Activated naive CD8-positive, alpha-beta T cell (primary cell): Measurements from ENCODE around the gene GDF2.

Experiments
- H3K27ac Mint-ChIP-seq: one replicate; pipeline ENCODE4 v1.8.0; 2021; ENCODE audit warnings: mixed read lengths
- H3K27me3 Mint-ChIP-seq: one replicate; pipeline ENCODE4 v1.8.0; 2021; ENCODE audit warnings: mixed read lengths
- H3K36me3 Mint-ChIP-seq: one replicate; pipeline ENCODE4 v1.8.0; 2021; ENCODE audit warnings: mixed read lengths
- H3K4me1 Mint-ChIP-seq: one replicate; pipeline ENCODE4 v1.8.0; 2021; ENCODE audit warnings: low read depth, mixed read lengths
- H3K4me3 Mint-ChIP-seq: one replicate; pipeline ENCODE4 v1.8.0; 2021; ENCODE audit warnings: mild to moderate bottlenecking, mixed read lengths
- H3K9me3 Mint-ChIP-seq: one replicate; pipeline ENCODE4 v1.8.0; 2021; ENCODE audit warnings: low read depth, mixed read lengths

GDF2 gene

DNA sequence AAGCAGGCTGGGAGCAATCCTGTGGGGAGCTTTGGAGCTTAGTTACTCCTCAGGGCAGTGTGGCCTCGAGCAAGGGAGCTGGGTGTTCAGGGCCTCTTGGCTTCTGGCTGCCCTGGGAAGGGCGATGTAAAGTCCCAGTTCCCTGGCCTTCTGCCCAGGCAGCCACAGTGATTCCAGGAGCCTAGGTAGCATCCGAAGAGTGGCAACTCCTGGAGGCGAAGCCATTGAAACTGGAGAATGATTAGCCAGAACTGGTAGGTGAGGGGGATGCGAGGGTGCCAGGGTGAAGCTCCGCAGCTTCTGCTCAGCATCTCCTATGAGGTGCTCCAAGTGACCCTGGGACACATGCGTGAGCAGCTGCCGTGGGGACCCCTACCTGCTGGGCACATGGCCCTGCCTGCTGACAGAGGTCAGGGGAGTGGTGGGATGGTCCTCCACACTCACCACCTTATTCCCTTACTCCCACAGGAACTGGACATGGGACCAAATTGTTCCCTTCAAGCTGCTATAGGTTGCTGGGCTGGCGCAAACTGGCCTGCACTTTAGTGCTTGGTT lies 7.8 kb upstream of the GDF2 start:
- H3K4me1 Mint-ChIP-seq = peaks cover 19% of the 10 kb centered on the region

DNA sequence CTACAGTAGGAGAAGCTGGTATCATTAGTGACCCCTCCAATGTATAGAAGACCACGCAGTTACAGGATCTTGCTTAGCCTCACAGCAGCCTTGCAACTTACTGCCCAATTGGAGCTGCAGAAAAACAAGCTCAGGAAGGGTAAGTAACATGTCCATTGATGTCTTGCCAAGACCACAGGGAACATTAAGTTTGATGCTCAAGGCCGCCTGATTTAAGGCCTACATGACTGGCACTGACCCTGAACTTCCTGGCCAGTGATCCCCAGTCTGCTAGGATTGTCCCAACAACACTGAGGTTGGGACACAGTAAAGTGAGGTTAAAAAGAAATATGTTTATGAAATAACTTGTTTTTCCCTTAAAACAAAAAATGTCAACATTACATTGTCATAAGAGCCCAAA lies 6.8 kb upstream of the GDF2 start:
- H3K9me3 Mint-ChIP-seq = no peaks in the 10 kb centered on the region
- no peak overlapping the region for H3K27ac Mint-ChIP-seq
- H3K4me1 Mint-ChIP-seq = peaks cover 18% of the 10 kb centered on the region
- no peaks in the 10 kb centered on the region for H3K27me3 Mint-ChIP-seq
- no peaks in the 10 kb centered on the region for H3K36me3 Mint-ChIP-seq
- no peak overlapping the region for H3K4me3 Mint-ChIP-seq

More for the DNA sequence above, 7.8 kb upstream of the GDF2 start:
- Mint-ChIP-seq H3K36me3 (no peaks in the 10 kb centered on the region), H3K9me3 (no peaks in the 10 kb centered on the region), H3K4me3 (no peak overlapping the region), H3K27me3 (no peaks in the 10 kb centered on the region), H3K27ac (no peak overlapping the region)

DNA sequence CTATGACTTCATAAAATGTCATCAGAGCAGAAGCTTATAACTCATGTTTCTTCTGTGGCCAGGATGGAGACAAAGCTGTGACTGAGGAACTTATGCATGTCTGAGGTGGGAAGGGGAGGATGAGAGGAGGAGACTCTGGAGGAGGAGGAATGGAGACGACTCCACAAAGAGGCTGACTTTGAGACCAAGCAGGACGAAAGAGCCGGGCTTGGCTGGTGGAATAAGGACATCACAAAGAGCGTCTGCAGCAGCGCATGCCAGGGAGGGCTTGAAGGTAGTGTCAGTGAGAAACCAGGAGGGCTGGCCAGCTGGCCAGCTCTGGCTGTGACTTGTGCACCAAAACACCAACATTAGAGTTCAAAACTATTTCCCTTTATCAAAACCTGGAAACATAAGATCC lies 6.1 kb upstream of the GDF2 start:
- Mint-ChIP-seq H3K27me3 (no peaks in the 10 kb centered on the region), H3K4me1 (peaks cover 12% of the 10 kb centered on the region), H3K36me3 (no peaks in the 10 kb centered on the region), H3K27ac (no peak overlapping the region), H3K4me3 (no peak overlapping the region), H3K9me3 (no peaks in the 10 kb centered on the region)

DNA sequence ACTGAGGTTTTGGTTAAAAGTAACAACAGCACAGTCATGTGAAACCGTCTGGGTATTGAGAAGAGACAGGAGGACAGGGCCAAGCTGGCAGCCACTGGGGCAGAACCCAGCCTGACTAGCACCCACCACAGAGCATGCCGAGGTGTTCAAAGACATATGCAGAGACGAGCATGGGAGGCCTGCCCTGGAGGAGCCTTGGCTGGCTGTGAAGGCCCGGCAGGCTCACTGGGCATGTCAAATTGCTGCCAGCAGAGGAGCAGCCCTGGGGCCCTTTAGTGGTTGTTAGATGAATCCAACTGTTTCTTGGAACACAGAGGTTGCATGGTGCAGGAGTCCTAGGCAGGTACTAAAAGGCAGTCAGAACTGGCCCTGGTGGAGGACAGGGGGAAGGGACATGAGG lies 5.0 kb upstream of the GDF2 start:
- peaks cover under 1% of the 10 kb centered on the region for H3K4me1 Mint-ChIP-seq
- H3K27me3 Mint-ChIP-seq = no peaks in the 10 kb centered on the region
- H3K4me3 Mint-ChIP-seq = no peak overlapping the region
- no peak overlapping the region for H3K27ac Mint-ChIP-seq
- no peaks in the 10 kb centered on the region for H3K36me3 Mint-ChIP-seq
- no peaks in the 10 kb centered on the region for H3K9me3 Mint-ChIP-seq

- Mint-ChIP-seq H3K9me3 (no peaks in the 10 kb centered on the region), H3K36me3 (no peaks in the 10 kb centered on the region), H3K4me1 (no peaks in the 10 kb centered on the region), H3K27me3 (no peaks in the 10 kb centered on the region), H3K4me3 (no peak overlapping the region), H3K27ac (no peak overlapping the region)
These were observed 3.5 kb upstream of the GDF2 start for GRCh38 chr10:47318706-47319105.

DNA sequence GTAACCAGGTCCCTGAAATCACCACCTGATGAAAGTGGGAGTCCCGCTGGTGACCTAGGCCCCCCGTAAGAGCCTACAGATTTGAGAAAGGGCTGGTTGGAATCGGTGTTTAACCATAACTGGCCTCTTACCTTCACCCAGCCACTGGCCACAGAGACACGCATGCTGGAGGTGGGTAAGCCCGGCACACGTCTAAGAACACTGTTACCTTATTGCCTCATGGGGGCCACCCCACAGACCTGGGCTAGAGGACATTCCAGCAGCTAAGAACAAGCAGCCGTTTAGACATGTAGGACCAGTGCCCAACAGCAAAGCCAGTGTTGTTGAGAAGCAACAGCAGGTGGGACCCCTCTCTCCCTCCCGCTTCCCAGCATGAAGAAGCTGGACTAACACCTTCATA lies 2.5 kb upstream of the GDF2 start:
- Mint-ChIP-seq H3K4me1 (no peaks in the 10 kb centered on the region), H3K9me3 (no peaks in the 10 kb centered on the region), H3K4me3 (no peak overlapping the region), H3K36me3 (no peaks in the 10 kb centered on the region), H3K27me3 (no peaks in the 10 kb centered on the region), H3K27ac (no peak overlapping the region)

DNA sequence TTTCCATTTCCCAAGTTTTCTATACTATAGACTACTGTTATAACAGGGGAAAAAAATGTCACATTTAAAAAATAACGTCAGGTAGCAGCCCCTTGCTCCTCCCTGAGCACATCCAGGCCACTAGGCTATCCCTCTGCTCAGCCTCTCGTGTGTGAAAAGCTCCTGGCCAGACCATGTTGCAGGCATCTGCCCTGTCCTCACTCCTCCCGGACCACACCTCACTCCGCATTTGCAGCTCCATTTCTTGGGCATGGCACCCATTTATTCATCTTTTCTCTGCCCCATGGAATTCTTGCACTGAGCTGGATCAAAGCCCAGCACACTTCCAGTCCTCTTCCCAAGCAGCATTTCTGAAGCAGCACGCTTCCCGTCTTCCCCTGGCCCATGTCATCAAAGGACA lies 1.4 kb upstream of the GDF2 start:
- H3K4me1 Mint-ChIP-seq = no peaks in the 10 kb centered on the region
- H3K4me3 Mint-ChIP-seq = no peak overlapping the region
- no peaks in the 10 kb centered on the region for H3K9me3 Mint-ChIP-seq
- no peaks in the 10 kb centered on the region for H3K27me3 Mint-ChIP-seq
- H3K27ac Mint-ChIP-seq = no peak overlapping the region
- H3K36me3 Mint-ChIP-seq = no peaks in the 10 kb centered on the region

DNA sequence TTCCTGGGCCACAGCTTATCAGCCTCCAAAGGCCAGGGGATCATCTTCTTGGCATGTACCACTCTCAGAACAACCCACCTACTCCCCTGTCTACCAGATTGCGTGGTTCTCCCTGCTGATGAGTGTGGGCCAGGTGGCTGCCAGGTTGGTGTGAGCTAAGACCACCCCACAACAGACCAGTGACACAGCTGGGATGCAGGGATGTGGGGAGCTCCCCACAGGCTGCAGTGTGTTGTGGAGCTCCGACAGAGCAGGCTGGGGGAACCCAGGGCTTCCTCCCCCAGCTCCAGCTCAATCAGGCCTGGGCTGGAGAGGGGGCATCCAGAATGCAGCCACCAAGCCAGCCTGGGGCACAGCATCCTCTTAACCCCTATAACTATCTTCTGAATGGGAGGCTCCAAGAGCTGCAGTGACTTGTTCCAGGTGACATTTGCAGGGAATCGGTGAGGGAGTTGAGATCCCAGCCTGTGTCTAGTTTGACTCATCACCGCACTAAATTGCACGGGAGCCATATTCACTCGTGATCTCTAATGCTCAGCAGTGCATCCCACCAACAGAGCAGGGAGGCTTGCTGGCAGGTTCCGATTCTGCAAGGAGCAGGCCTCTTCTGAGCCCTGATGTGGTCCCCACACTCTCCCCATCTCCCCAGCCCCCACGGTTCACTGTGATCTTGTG lies 596 bp upstream of the GDF2 start:
- Mint-ChIP-seq H3K36me3 (no peaks in the 10 kb centered on the region), H3K9me3 (no peaks in the 10 kb centered on the region), H3K27ac (no peak overlapping the region), H3K4me1 (no peaks in the 10 kb centered on the region), H3K27me3 (no peaks in the 10 kb centered on the region), H3K4me3 (no peak overlapping the region)

DNA sequence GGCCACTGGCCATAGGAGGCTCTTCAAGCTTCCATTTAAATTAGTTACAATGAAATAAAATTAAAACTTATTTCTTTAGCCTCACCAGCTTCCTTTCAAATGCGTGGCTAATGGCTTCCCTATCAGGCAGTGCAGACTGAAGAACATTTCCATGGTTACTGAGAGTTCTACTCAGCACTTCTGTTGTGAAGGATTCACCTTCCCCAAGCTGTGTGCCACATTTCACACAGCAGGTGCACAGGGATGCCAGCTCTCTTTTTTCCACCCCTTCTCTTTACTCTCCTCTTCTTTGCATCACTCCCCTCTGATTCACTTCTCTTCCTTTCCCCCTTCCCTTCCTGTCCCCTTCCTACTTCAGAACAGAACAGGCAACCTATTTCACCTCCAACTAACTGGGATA lies 833 bp downstream of the GDF2 start:
- Mint-ChIP-seq H3K27me3 (no peaks in the 10 kb centered on the region), H3K4me3 (no peak overlapping the region), H3K36me3 (no peaks in the 10 kb centered on the region), H3K9me3 (no peaks in the 10 kb centered on the region), H3K27ac (no peak overlapping the region), H3K4me1 (no peaks in the 10 kb centered on the region)

GRCh38 chr10:47323636-47324296 lies 1.5 kb downstream of the GDF2 start:
- no peaks in the 10 kb centered on the region for H3K36me3 Mint-ChIP-seq
- no peaks in the 10 kb centered on the region for H3K9me3 Mint-ChIP-seq
- no peaks in the 10 kb centered on the region for H3K4me1 Mint-ChIP-seq
- no peaks in the 10 kb centered on the region for H3K27me3 Mint-ChIP-seq
- no peak overlapping the region for H3K27ac Mint-ChIP-seq
- no peak overlapping the region for H3K4me3 Mint-ChIP-seq

DNA sequence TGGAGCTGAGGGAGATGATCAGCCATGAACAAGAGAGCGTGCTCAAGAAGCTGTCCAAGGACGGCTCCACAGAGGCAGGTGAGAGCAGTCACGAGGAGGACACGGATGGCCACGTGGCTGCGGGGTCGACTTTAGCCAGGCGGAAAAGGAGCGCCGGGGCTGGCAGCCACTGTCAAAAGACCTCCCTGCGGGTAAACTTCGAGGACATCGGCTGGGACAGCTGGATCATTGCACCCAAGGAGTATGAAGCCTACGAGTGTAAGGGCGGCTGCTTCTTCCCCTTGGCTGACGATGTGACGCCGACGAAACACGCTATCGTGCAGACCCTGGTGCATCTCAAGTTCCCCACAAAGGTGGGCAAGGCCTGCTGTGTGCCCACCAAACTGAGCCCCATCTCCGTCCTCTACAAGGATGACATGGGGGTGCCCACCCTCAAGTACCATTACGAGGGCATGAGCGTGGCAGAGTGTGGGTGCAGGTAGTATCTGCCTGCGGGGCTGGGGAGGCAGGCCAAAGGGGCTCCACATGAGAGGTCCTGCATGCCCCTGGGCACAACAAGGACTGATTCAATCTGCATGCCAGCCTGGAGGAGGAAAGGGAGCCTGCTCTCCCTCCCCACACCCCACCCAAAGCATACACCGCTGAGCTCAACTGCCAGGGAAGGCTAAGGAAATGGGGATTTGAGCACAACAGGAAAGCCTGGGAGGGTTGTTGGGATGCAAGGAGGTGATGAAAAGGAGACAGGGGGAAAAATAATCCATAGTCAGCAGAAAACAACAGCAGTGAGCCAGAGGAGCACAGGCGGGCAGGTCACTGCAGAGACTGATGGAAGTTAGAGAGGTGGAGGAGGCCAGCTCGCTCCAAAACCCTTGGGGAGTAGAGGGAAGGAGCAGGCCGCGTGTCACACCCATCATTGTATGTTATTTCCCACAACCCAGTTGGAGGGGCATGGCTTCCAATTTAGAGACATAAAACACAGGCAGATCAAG lies 3.3 kb downstream of the GDF2 start:
- no peaks in the 10 kb centered on the region for H3K9me3 Mint-ChIP-seq
- no peaks in the 10 kb centered on the region for H3K4me1 Mint-ChIP-seq
- H3K36me3 Mint-ChIP-seq = no peaks in the 10 kb centered on the region
- no peak overlapping the region for H3K4me3 Mint-ChIP-seq
- no peaks in the 10 kb centered on the region for H3K27me3 Mint-ChIP-seq
- no peak overlapping the region for H3K27ac Mint-ChIP-seq

DNA sequence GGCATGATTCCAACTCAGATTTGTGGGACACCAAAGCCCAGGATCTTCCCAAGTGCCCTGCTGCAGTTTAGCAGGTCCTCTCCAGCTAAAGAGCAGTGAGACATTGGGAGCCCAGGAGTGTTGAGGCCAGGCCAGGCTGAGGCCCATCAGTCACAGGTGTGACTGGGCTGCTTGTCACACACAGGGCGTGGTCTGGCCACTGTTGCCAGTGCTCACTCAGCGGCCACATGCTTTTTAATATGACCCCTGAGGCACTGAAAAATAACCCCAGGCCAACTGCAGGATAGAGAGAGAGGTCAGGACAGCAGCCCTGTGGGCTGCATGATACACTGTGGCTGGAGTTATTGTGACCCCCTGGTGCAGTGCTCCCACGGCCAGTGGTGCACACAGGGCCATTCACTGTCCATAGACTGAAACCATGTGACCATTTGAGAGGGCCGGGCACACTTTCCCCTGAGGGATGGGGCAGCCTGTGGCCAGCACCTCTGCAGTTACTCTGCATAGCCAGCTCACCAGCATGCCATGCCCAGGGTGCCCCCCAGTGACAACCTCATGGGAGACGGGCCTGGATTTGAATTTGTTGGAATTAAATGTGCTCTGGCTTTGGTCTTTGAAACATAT lies 4.2 kb downstream of the GDF2 start:
- no peak overlapping the region for H3K27ac Mint-ChIP-seq
- H3K27me3 Mint-ChIP-seq = no peaks in the 10 kb centered on the region
- no peaks in the 10 kb centered on the region for H3K9me3 Mint-ChIP-seq
- no peaks in the 10 kb centered on the region for H3K4me1 Mint-ChIP-seq
- H3K36me3 Mint-ChIP-seq = no peaks in the 10 kb centered on the region
- no peak overlapping the region for H3K4me3 Mint-ChIP-seq

DNA sequence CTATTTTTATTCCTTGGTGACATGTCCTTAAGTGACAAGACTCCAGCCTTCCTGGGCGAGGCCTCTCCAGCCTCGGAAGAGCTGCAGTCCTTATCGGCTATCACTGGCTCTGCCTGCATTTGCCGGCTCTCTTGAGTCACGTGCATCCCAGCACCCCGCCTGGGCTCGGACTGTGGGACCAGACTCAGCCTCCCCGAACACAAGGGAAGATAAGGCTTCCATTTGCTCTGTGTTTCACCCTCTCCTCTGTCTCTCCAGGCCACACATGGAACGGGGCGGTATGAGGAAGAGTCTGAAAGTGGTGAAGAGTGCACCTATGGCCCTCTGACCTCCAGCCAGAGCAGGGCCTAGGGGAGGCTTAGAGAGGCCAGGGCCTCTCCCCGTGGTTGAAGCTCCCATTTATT lies 4.7 kb downstream of the GDF2 start:
- H3K27ac Mint-ChIP-seq = no peak overlapping the region
- H3K4me3 Mint-ChIP-seq = no peak overlapping the region
- H3K36me3 Mint-ChIP-seq = no peaks in the 10 kb centered on the region
- no peaks in the 10 kb centered on the region for H3K4me1 Mint-ChIP-seq
- H3K9me3 Mint-ChIP-seq = no peaks in the 10 kb centered on the region
- H3K27me3 Mint-ChIP-seq = no peaks in the 10 kb centered on the region

DNA sequence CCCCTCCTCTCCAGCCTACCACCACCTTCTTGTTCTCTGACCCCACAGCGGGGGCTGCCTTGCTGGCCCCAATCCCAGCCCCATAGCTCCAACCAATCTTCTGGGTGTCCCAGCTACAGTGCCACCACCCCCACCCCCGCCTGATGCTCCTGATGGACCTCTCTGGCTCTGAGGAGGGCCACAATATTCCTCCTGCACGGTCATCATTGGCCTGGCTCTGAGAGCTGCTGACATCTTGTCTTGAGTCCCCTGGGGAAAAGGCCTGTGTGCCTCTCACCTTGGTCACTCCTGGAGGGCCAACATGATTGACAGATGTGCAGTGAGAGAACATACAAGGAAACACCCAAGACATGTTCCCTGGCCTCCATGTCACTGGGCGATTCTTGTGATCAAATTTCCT lies 7.6 kb downstream of the GDF2 start:
- Mint-ChIP-seq H3K9me3 (no peaks in the 10 kb centered on the region), H3K36me3 (no peaks in the 10 kb centered on the region), H3K27ac (no peak overlapping the region), H3K4me3 (no peak overlapping the region), H3K27me3 (peaks cover 1% of the 10 kb centered on the region), H3K4me1 (no peaks in the 10 kb centered on the region)

- no peaks in the 10 kb centered on the region for H3K4me1 Mint-ChIP-seq
- no peaks in the 10 kb centered on the region for H3K9me3 Mint-ChIP-seq
- H3K27me3 Mint-ChIP-seq = peaks cover 1% of the 10 kb centered on the region
- no peaks in the 10 kb centered on the region for H3K36me3 Mint-ChIP-seq
- H3K4me3 Mint-ChIP-seq = no peak overlapping the region
- H3K27ac Mint-ChIP-seq = no peak overlapping the region
These were observed 8.1 kb downstream of the GDF2 start for GRCh38 chr10:47330366-47330765.
